GM23248 (cell line): Measurements from ENCODE around the gene IL5. TPM values are rescaled to one million over a fixed set of nuclear protein-coding genes. Genes with fewer than 3 reads are reported as not detected.

Source experiments
- DNase-seq: peaks from one replicate; pipeline ENCODE4 v3.0.0-alpha.2; 2015
- H2AFZ ChIP-seq: fragments of 200-600 bp; sonication (generic); 2 replicates; pipeline ENCODE4 v1.6.1; 2016; ENCODE audit warnings: antibody characterized with exemption
- H3F3A ChIP-seq: fragments of 200-600 bp; sonication (generic); 2 replicates; pipeline ENCODE4 v1.6.1; 2016; ENCODE audit warnings: mild to moderate bottlenecking, antibody characterized with exemption, mixed run types; ENCODE audit not compliant: insufficient read depth
- H3K27ac ChIP-seq: fragments of 200-600 bp; sonication (generic); 2 replicates; pipeline ENCODE4 v1.5.1; 2016; ENCODE audit warnings: mild to moderate bottlenecking
- H3K27me3 ChIP-seq: fragments of 200-600 bp; sonication (generic); replicated peaks from 2 replicates; pipeline ENCODE4 v1.6.1; 2016; ENCODE audit warnings: mild to moderate bottlenecking; ENCODE audit not compliant: insufficient read depth
- H3K36me3 ChIP-seq: fragments of 200-600 bp; sonication (generic); 2 replicates; pipeline ENCODE4 v1.6.1; 2016; ENCODE audit warnings: low read depth, mild to moderate bottlenecking
- H3K4me1 ChIP-seq: fragments of 200-600 bp; sonication (generic); 2 replicates; pipeline ENCODE4 v1.6.1; 2016; ENCODE audit warnings: mild to moderate bottlenecking; ENCODE audit not compliant: insufficient read depth
- H3K4me2 ChIP-seq: fragments of 200-600 bp; sonication (generic); one replicate; pipeline ENCODE4 v1.6.1; 2016; ENCODE audit warnings: mild to moderate bottlenecking; ENCODE audit not compliant: unreplicated experiment
- H3K4me3 ChIP-seq: fragments of 200-600 bp; sonication (generic); 2 replicates; pipeline ENCODE4 v1.5.1; 2016; ENCODE audit warnings: mild to moderate bottlenecking
- H3K79me2 ChIP-seq: fragments of 200-600 bp; sonication (generic); 2 replicates; pipeline ENCODE4 v1.6.1; 2016; ENCODE audit warnings: mild to moderate bottlenecking; ENCODE audit not compliant: insufficient read depth
- H3K9ac ChIP-seq: fragments of 200-600 bp; sonication (generic); 2 replicates; pipeline ENCODE4 v1.6.1; 2016; ENCODE audit warnings: mild to moderate bottlenecking
- H3K9me2 ChIP-seq: fragments of 200-600 bp; sonication (generic); 2 replicates; pipeline ENCODE4 v1.6.1; 2016; ENCODE audit warnings: mixed run types, mild to moderate bottlenecking, moderate library complexity; ENCODE audit not compliant: insufficient read depth
- H3K9me3 ChIP-seq: fragments of 200-600 bp; sonication (generic); one replicate; pipeline ENCODE4 v1.6.1; 2017; ENCODE audit warnings: low read depth
- H4K20me1 ChIP-seq: fragments of 200-600 bp; sonication (generic); 2 replicates; pipeline ENCODE4 v1.6.0; 2016; ENCODE audit not compliant: insufficient read depth
- EZH2 ChIP-seq: fragments of 200-600 bp; sonication (generic); IDR thresholded peaks from 2 replicates; pipeline ENCODE4 v1.6.1; 2018; ENCODE audit warnings: antibody characterized with exemption, mild to moderate bottlenecking; ENCODE audit not compliant: insufficient read depth, poor library complexity, severe bottlenecking
- EZH2phosphoT487 ChIP-seq: fragments of 200-600 bp; sonication (generic); IDR thresholded peaks from 2 replicates; pipeline ENCODE4 v1.6.1; 2018; ENCODE audit warnings: antibody characterized with exemption, moderate library complexity, mild to moderate bottlenecking, low read depth; ENCODE audit not compliant: insufficient read depth
- WGBS, 2 experiments: methylation state at CpG; one replicate each; pipeline ENCODE4 v1.1.6; 2015 to 2017; ENCODE audit warnings: low lambda C conversion rate in 2 of 2, low coverage in 1 of 2; ENCODE audit errors: missing lambda C conversion rate in 2 of 2; 5-methylcytosine and 5-hydroxymethylcytosine counted together
- in situ Hi-C: fragments of 300-500 bp; cut with MboI; formaldehyde crosslinking; loops from 2 replicates; pipeline ENCODE4 v1.15.0; 2020
- polyA plus RNA-seq: library from polyadenylated mRNA; unstranded; fragments of >200 nt; fragmentation: Nextera tagmentation; extraction: Ambion mirVana; gene quantifications from 2 replicates; pipeline ENCODE4 v1.2.1, GENCODE V29; 2016
- total RNA-seq: library from RNA; depleted of rRNA; stranded (reverse); fragments of >200 nt; shearing (Covaris generic); gene quantifications from 2 replicates; pipeline ENCODE4 v1.2.3, GENCODE V29; 2014

IL5 gene
- total and polyA plus RNA-seq, 2 experiments from 2014 or later = not detected

- H3K9me3 ChIP-seq = no peaks in the 10 kb centered on the region
- in situ Hi-C loops = no loop called here
- H3K4me2 ChIP-seq = no peak overlapping the region
- H3K79me2 ChIP-seq = no peaks in the 10 kb centered on the region
- no peaks in the 10 kb centered on the region for H3K4me1 ChIP-seq
- no peaks in the 10 kb centered on the region for H4K20me1 ChIP-seq
- H3K9me2 ChIP-seq = no peaks in the 10 kb centered on the region
- H3K27ac ChIP-seq = no peak overlapping the region
- WGBS, 2 experiments = 84 to 91% methylated on average over 4 of the region's 4 CpGs
- DNase-seq = no peak
- no peak for TF ChIP-seq EZH2phosphoT487
- no peak for TF ChIP-seq EZH2
- no peaks in the 10 kb centered on the region for H3F3A ChIP-seq
- H2AFZ ChIP-seq = no peak overlapping the region
- no peak overlapping the region for H3K9ac ChIP-seq
- peaks cover 9% of the 10 kb centered on the region for H3K27me3 ChIP-seq
- no peaks in the 10 kb centered on the region for H3K36me3 ChIP-seq
- no peak overlapping the region for H3K4me3 ChIP-seq
Measured at GRCh38 chr5:132540764-132541163, 2.6 kb downstream of the IL5 start.

DNA sequence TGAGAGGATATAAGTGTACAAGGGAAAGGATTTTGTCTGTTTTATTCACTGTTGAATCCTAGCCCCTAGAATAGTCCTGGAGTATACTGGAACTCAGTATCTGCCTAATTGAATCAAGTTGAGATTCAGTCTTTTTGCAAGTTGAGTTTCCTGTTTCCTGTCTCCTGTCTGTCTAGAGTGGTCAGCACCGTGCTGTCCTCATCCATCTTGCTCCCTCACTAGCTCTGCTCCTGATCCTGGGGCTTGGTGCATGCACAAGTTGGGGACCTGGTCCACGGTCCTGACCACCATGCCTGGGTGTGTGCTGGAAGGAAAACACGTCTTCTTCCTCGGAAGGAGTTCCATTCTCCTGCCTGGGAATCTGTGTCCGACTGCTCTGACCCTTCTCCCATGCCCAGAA is 3.2 kb downstream of the IL5 start:
- TF ChIP-seq EZH2 = no peak
- no peak for TF ChIP-seq EZH2phosphoT487
- no peak overlapping the region for H3K4me3 ChIP-seq
- 52 to 57% methylated on average over 5 of the region's 5 CpGs for WGBS, 2 experiments

GRCh38 chr5:132539716-132540115 is 3.6 kb downstream of the IL5 start:
- in situ Hi-C loops = no loop called here
- H2AFZ ChIP-seq = no peak overlapping the region
- H3K9me3 ChIP-seq = no peaks in the 10 kb centered on the region
- no peak overlapping the region for H3K4me2 ChIP-seq
- TF ChIP-seq EZH2phosphoT487 = no peak
- TF ChIP-seq EZH2 = no peak
- no peak overlapping the region for H3K4me3 ChIP-seq
- no peaks in the 10 kb centered on the region for H3K36me3 ChIP-seq
- no peak overlapping the region for H3K9ac ChIP-seq
- H3K27me3 ChIP-seq = peaks cover 17% of the 10 kb centered on the region
- 61 to 74% methylated on average over 4 of the region's 4 CpGs for WGBS, 2 experiments
- H3K4me1 ChIP-seq = no peaks in the 10 kb centered on the region
- no peak overlapping the region for H3K27ac ChIP-seq
- no peaks in the 10 kb centered on the region for H3K9me2 ChIP-seq
- H4K20me1 ChIP-seq = no peaks in the 10 kb centered on the region
- no peaks in the 10 kb centered on the region for H3K79me2 ChIP-seq
- no peak for DNase-seq
- no peaks in the 10 kb centered on the region for H3F3A ChIP-seq

More for the DNA sequence above, 3.2 kb downstream of the IL5 start:
- Histone ChIP-seq H3K4me2 (no peak overlapping the region), H3K9me2 (no peaks in the 10 kb centered on the region), H2AFZ (no peak overlapping the region), H3K27ac (no peak overlapping the region), H3K4me1 (no peaks in the 10 kb centered on the region), H3F3A (no peaks in the 10 kb centered on the region), H4K20me1 (no peaks in the 10 kb centered on the region), H3K36me3 (no peaks in the 10 kb centered on the region), H3K27me3 (peaks cover 14% of the 10 kb centered on the region), H3K79me2 (no peaks in the 10 kb centered on the region), H3K9ac (no peak overlapping the region), H3K9me3 (no peaks in the 10 kb centered on the region)
- DNase-seq = no peak
- in situ Hi-C loops = no loop called here

DNA sequence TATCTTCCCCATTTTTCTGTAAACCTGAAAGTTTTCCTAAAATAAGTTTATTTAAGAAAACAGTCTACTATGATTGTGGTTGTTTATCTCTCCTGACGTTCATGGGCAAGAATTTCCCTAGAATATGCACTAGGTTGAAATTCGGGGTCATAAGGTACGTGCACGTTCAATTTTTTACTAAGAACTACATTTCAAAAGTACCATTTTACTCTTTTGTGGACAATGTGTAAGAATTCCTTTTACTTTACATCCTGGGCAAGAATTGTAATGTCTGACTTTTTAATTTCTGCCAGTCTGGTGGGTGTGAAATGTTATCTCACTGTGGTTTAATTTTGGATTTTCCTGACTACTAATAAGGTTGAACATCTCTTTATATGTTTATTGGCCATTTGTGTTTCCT is 12.4 kb downstream of the IL5 start:
- no peak overlapping the region for H3K4me3 ChIP-seq
- no peak overlapping the region for H2AFZ ChIP-seq
- no peaks in the 10 kb centered on the region for H3K9me2 ChIP-seq
- no peaks in the 10 kb centered on the region for H3K79me2 ChIP-seq
- no peaks in the 10 kb centered on the region for H3K36me3 ChIP-seq
- no peak overlapping the region for H3K9ac ChIP-seq
- TF ChIP-seq EZH2phosphoT487 (no peak), EZH2 (no peak)
- H4K20me1 ChIP-seq = no peaks in the 10 kb centered on the region
- H3F3A ChIP-seq = no peaks in the 10 kb centered on the region
- DNase-seq = no peak
- in situ Hi-C loops = no loop called here
- H3K27ac ChIP-seq = no peak overlapping the region
- H3K4me2 ChIP-seq = no peak overlapping the region
- H3K9me3 ChIP-seq = no peaks in the 10 kb centered on the region
- WGBS, 2 experiments = 69 to 72% methylated on average over 4 of the region's 4 CpGs
- H3K27me3 ChIP-seq = peaks cover 29% of the 10 kb centered on the region
- no peaks in the 10 kb centered on the region for H3K4me1 ChIP-seq

- no peaks in the 10 kb centered on the region for H3K79me2 ChIP-seq
- in situ Hi-C loops = no loop called here
- no peak overlapping the region for H3K9ac ChIP-seq
- H3K4me2 ChIP-seq = no peak overlapping the region
- no peaks in the 10 kb centered on the region for H3K9me2 ChIP-seq
- no peak overlapping the region for H2AFZ ChIP-seq
- DNase-seq = no peak
- 62 to 65% methylated on average over 5 to 6 of the region's 6 CpGs for WGBS, 2 experiments
- H3K27ac ChIP-seq = no peak overlapping the region
- H3F3A ChIP-seq = no peaks in the 10 kb centered on the region
- H4K20me1 ChIP-seq = no peaks in the 10 kb centered on the region
- H3K4me3 ChIP-seq = no peak overlapping the region
- no peaks in the 10 kb centered on the region for H3K9me3 ChIP-seq
- H3K36me3 ChIP-seq = no peaks in the 10 kb centered on the region
- TF ChIP-seq EZH2 = no peak
- TF ChIP-seq EZH2phosphoT487 = no peak
- H3K4me1 ChIP-seq = no peaks in the 10 kb centered on the region
- H3K27me3 ChIP-seq = peaks cover 12% of the 10 kb centered on the region
Measured at GRCh38 chr5:132528866-132529634, 14.3 kb downstream of the IL5 start.
